ENCODE results near the gene ITPR2. TPM values are rescaled to one million over a fixed set of nuclear protein-coding genes. Genes with fewer than 3 reads are reported as not detected.

ITPR2 gene
- polyA plus RNA-seq, 1 of the 3 experiments (the other 2 are of a cell fraction), result 2.3 TPM

DNA sequence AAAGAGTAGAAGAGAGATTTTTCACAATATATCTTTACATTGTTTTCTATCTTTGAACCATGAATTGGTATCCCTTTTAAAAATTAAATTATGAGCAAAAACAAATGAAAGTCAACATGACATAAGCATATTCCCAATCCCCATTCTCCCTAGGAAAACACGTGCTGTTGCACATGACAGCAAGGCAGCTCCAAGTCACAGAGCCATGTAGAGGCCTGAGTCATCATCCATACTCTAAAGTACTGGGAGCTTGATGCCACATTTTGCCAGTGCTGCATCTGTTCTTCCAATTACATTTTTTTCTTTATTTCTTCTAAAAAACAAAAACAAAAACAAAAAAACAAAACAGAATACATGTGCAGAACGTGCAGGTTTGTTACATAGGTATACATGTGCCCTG lies 115.2 kb downstream of the ITPR2 start (continued):
- TF ChIP-seq, protein P1, sequence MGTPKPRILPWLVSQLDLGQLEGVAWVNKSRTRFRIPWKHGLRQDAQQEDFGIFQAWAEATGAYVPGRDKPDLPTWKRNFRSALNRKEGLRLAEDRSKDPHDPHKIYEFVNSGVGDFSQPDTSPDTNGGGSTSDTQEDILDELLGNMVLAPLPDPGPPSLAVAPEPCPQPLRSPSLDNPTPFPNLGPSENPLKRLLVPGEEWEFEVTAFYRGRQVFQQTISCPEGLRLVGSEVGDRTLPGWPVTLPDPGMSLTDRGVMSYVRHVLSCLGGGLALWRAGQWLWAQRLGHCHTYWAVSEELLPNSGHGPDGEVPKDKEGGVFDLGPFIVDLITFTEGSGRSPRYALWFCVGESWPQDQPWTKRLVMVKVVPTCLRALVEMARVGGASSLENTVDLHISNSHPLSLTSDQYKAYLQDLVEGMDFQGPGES (IDR thresholded peaks at IDR 0.05; ENCODE audit: low read depth, low read length), result no peak
- TF ChIP-seq EZH2phosphoT487 (IDR thresholded peaks at IDR 0.05; ENCODE audit: borderline replicate concordance, low read depth) (no peak), SIN3A (IDR thresholded peaks at IDR 0.05; ENCODE audit: borderline replicate concordance, low read depth, low read length) (no peak), FOXM1 (IDR thresholded peaks at IDR 0.05; ENCODE audit: low read depth) (no peak), GABPA (IDR thresholded peaks at IDR 0.05; ENCODE audit: low read depth) (no peak), RXRA (IDR thresholded peaks at IDR 0.05; ENCODE audit: borderline replicate concordance, low read depth) (no peak), MXI1 (IDR thresholded peaks at IDR 0.05; ENCODE audit: low read depth, low read length) (no peak), RCOR1 (IDR thresholded peaks at IDR 0.05; ENCODE audit: low read length) (no peak)
- TF ChIP-seq, protein P2, sequence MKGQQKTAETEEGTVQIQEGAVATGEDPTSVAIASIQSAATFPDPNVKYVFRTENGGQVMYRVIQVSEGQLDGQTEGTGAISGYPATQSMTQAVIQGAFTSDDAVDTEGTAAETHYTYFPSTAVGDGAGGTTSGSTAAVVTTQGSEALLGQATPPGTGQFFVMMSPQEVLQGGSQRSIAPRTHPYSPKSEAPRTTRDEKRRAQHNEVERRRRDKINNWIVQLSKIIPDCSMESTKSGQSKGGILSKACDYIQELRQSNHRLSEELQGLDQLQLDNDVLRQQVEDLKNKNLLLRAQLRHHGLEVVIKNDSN (IDR thresholded peaks at IDR 0.05; ENCODE audit: borderline replicate concordance, low read depth), result no peak

DNA sequence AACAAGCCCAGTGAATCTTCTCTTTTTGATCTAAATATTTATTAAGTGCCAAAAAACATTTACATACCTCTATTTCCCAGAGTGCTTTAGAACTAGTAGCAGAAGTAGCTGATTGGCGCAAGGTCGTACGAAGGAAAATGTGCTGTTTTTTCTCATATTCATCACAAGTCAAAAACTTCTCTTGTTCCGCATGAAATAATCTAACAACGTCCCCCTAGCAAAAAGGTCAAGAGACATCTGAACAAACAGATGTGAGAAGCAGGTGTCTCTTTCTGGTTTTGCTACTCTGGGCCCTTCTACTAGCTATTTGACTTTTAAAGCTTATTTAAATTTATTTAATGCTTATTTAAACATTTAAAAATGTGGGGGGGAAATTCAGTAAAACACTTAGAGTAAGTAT lies 117.8 kb downstream of the ITPR2 start:
- H3K27ac ChIP-seq (ENCODE audit: low read depth in 2 of 2, low read length in 1 of 2), result no peak overlapping the region
- no peaks in the 10 kb centered on the region for H3K9me2 ChIP-seq
- H2AFZ ChIP-seq (ENCODE audit: low read depth), result no peak overlapping the region
- ChIA-PET POLR2A (no interaction called here), CTCF (interaction anchor here (0.6 to 0.9 kb wide), 2 partner anchors 90 to 591 kb away, joined by 3 read pairs; no protein-coding TSS in a partner anchor)
- H3K79me2 ChIP-seq (ENCODE audit: insufficient read depth), result no peaks in the 10 kb centered on the region
- no peak overlapping the region for H3K4me2 ChIP-seq
- H3K36me3 ChIP-seq (replicated peaks in 1 of 2; ENCODE audit: control insufficient read depth in 1 of 2, insufficient read depth in 2 of 2, low read length in 1 of 2), result peaks cover 6 to 19% of the 10 kb centered on the region in 2 experiments
- DNase-seq, result no peak
- no peaks in the 10 kb centered on the region for H3F3A ChIP-seq (replicated peaks; ENCODE audit: insufficient read depth)
- 97% methylated on average over 5 of the region's 5 CpGs for WGBS (ENCODE audit: low lambda C conversion rate)
- no peaks in the 10 kb centered on the region for H4K20me1 ChIP-seq (ENCODE audit: insufficient read depth)
- no peak overlapping the region for H3K9ac ChIP-seq
- peaks cover 0 to 3% of the 10 kb centered on the region in 2 experiments; a peak in 1 of 4 replicates for H3K4me1 ChIP-seq (ENCODE audit: control insufficient read depth in 1 of 2, insufficient read depth in 2 of 2, low read depth in 1 of 2, low read length in 1 of 2)
- H3K9me3 ChIP-seq, result no peaks in the 10 kb centered on the region
- no peaks in the 10 kb centered on the region for H3K27me3 ChIP-seq (ENCODE audit: insufficient read depth)
- no peak overlapping the region for H3K4me3 ChIP-seq (ENCODE audit: low read depth in 2 of 2, low read length in 1 of 2)
- TF ChIP-seq JUND (IDR thresholded peaks at IDR 0.05) (no peak), EZH2phosphoT487 (IDR thresholded peaks at IDR 0.05; ENCODE audit: borderline replicate concordance, low read depth) (no peak), SIN3A (IDR thresholded peaks at IDR 0.05; ENCODE audit: borderline replicate concordance, low read depth, low read length) (no peak), RAD21 (IDR thresholded peaks at IDR 0.05; ENCODE audit: low read length) (no peak), EP300 (IDR thresholded peaks at IDR 0.05; ENCODE audit: borderline replicate concordance in 1 of 2, low read depth in 1 of 2, low read length in 1 of 2) (no peak), RFX5 (IDR thresholded peaks at IDR 0.05; ENCODE audit: low read length) (no peak), RCOR1 (IDR thresholded peaks at IDR 0.05; ENCODE audit: low read length) (no peak), GATA2 (CRISPR knock-in tag; IDR thresholded peaks at IDR 0.05) (no peak), MXI1 (IDR thresholded peaks at IDR 0.05; ENCODE audit: low read depth, low read length) (no peak), NRF1 (IDR thresholded peaks at IDR 0.05; ENCODE audit: low read depth, low read length) (no peak), CHD2 (IDR thresholded peaks at IDR 0.05; ENCODE audit: low read length, partially characterized antibody) (no peak), MEF2A (IDR thresholded peaks at IDR 0.05; ENCODE audit: borderline replicate concordance, low read depth) (no peak)
- TF ChIP-seq, protein P3, sequence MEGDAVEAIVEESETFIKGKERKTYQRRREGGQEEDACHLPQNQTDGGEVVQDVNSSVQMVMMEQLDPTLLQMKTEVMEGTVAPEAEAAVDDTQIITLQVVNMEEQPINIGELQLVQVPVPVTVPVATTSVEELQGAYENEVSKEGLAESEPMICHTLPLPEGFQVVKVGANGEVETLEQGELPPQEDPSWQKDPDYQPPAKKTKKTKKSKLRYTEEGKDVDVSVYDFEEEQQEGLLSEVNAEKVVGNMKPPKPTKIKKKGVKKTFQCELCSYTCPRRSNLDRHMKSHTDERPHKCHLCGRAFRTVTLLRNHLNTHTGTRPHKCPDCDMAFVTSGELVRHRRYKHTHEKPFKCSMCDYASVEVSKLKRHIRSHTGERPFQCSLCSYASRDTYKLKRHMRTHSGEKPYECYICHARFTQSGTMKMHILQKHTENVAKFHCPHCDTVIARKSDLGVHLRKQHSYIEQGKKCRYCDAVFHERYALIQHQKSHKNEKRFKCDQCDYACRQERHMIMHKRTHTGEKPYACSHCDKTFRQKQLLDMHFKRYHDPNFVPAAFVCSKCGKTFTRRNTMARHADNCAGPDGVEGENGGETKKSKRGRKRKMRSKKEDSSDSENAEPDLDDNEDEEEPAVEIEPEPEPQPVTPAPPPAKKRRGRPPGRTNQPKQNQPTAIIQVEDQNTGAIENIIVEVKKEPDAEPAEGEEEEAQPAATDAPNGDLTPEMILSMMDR (IDR thresholded peaks at IDR 0.05), result no peak
- TF ChIP-seq, protein P2 (IDR thresholded peaks at IDR 0.05; ENCODE audit: borderline replicate concordance, low read depth), result no peak
- TF ChIP-seq, protein P1 (IDR thresholded peaks at IDR 0.05; ENCODE audit: low read depth, low read length), result no peak
- TF ChIP-seq, protein P4, sequence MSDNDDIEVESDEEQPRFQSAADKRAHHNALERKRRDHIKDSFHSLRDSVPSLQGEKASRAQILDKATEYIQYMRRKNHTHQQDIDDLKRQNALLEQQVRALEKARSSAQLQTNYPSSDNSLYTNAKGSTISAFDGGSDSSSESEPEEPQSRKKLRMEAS (IDR thresholded peaks at IDR 0.05; ENCODE audit: low read depth), result no peak
- TF ChIP-seq, protein P5, sequence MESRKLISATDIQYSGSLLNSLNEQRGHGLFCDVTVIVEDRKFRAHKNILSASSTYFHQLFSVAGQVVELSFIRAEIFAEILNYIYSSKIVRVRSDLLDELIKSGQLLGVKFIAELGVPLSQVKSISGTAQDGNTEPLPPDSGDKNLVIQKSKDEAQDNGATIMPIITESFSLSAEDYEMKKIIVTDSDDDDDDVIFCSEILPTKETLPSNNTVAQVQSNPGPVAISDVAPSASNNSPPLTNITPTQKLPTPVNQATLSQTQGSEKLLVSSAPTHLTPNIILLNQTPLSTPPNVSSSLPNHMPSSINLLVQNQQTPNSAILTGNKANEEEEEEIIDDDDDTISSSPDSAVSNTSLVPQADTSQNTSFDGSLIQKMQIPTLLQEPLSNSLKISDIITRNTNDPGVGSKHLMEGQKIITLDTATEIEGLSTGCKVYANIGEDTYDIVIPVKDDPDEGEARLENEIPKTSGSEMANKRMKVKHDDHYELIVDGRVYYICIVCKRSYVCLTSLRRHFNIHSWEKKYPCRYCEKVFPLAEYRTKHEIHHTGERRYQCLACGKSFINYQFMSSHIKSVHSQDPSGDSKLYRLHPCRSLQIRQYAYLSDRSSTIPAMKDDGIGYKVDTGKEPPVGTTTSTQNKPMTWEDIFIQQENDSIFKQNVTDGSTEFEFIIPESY (IDR thresholded peaks at IDR 0.05; ENCODE audit: borderline replicate concordance, low read depth), result no peak
- TF ChIP-seq, protein P6, sequence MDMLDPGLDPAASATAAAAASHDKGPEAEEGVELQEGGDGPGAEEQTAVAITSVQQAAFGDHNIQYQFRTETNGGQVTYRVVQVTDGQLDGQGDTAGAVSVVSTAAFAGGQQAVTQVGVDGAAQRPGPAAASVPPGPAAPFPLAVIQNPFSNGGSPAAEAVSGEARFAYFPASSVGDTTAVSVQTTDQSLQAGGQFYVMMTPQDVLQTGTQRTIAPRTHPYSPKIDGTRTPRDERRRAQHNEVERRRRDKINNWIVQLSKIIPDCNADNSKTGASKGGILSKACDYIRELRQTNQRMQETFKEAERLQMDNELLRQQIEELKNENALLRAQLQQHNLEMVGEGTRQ (IDR thresholded peaks at IDR 0.05; ENCODE audit: borderline replicate concordance, low read depth, low read length), result no peak
